GM15510 (cell line): ENCODE results near the gene OGN.

Experiments used
- POLR2A ChIP-seq: IDR thresholded peaks from 3 replicates; pipeline ENCODE4 v1.6.1; 2011; ENCODE audit warnings: borderline replicate concordance; ENCODE audit not compliant: insufficient read length; ENCODE audit errors: extremely low read depth

Gene OGN

GRCh38 chr9:92378865-92379560, 25.4 kb downstream of the OGN start:
- TF ChIP-seq POLR2A, result no peak

DNA sequence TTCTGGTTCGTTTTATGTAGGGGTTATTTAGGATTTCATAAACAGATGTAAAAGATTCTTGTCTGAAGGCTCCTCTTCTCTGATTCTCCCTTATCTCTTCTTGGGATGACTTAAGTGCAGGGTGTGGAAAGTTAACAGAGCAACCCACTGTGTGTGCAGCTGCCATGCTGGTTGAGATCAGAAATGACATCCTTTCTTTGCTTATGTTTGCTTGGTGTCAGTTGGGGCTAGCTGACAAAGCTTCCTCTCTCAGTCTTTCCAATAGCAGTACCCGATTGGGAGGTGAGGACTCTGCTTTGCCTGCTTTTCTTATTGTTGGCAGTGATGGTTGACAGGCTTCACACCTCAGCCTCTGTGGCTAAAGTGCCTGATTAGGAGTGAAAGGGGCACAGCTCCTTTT, 26.5 kb downstream of the OGN start:
- TF ChIP-seq POLR2A, result no peak

DNA sequence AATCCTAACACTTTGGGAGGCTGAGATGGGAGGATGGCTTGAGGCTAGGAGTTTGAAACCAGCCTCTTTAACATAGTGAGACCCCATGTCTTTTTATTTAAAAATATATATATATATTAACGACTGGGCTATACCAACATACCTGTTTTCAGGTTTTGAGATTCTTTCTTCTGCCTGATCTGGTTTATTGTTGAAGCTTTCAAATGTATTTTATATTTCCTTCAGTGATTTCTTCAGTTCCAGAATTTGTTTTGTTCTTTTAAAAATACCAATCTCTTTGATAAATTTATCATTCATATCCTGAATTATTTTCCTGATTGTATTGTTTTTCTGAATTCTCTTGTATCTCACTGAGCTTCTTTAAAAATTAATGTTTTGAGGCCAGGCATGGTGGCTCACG, 31.2 kb downstream of the OGN start:
- no peak for TF ChIP-seq POLR2A

DNA sequence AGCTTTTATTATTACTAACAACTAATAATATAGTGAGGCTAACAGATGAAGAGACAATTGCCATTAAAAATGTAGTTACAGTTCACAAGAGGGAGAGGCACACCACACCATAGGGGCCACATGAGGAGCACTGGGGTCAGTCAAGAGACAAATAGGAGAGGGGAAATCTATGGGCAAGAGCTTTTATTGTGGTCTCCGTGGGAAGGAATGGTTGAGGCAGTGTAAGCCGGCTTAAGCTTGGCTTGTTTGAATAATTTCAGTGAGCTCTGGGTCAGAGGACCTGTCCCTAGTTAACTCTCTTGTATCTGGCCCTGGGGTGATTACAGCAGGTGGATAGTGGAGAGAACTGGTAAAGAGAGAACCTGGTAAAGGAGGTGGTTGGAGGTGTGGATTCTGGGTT, 35.3 kb downstream of the OGN start:
- TF ChIP-seq POLR2A, result no peak

GRCh38 chr9:92360083-92360482, 44.3 kb downstream of the OGN start:
- TF ChIP-seq POLR2A, result no peak

GRCh38 chr9:92359394-92359995, 44.9 kb downstream of the OGN start:
- no peak for TF ChIP-seq POLR2A

DNA sequence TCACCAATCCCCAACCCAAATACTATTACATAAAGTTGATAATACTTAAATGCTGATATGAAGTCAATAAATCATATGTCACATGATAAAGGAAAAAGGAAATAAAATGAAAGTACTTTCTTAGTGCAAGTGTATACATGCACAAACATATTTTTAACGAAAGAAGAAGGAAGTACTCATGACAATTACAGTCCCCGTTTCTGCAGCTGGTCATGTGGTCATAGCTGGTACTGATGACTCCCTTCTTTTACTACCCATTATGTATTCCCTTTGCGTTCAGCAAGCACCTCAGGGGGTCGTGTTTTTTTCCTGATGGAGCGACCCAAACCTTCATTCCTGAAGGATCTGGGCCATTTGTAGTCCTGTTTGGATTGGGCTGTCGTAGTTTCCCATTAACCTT, 51.3 kb downstream of the OGN start:
- TF ChIP-seq POLR2A, result no peak

DNA sequence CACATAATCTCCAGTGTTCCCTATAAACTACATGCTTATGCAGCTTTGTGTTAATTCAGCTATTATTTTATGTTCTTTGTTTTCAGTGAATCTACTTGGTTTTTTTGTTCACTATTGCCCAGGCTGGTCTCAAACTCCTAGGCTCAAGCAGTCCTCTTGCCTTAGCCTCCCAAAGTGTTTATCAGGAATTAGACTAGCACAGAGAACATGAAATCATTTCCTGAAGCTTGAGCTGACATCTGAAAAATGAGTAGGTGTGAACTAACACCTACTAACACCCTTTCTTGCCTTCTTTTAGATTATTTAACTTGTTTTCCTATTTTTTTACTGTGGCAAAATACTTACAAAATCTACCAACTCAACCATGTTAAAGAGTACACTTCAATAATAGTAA, 53.6 kb downstream of the OGN start:
- no peak for TF ChIP-seq POLR2A

- TF ChIP-seq POLR2A, result no peak
These were observed 54.3 kb downstream of the OGN start for GRCh38 chr9:92349771-92350739.

DNA sequence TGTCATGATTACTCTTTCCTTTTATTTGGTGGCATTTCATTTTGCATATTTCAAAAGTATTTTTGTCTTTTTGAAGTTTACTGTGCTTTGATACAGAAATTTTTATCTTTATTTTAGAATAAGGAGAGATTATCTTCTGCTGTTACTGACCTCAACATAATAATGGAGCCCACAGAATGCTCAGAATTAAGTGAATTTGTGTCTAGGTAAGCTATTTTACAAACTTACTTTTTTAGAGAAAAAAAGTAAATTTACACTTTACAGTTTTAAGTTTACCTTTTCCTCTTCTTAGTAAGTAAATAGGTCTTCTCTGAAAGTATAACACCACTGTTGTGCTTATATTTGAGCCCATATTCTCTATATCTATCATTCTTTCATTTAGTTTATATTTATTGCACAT, 58.8 kb downstream of the OGN start:
- TF ChIP-seq POLR2A, result no peak

DNA sequence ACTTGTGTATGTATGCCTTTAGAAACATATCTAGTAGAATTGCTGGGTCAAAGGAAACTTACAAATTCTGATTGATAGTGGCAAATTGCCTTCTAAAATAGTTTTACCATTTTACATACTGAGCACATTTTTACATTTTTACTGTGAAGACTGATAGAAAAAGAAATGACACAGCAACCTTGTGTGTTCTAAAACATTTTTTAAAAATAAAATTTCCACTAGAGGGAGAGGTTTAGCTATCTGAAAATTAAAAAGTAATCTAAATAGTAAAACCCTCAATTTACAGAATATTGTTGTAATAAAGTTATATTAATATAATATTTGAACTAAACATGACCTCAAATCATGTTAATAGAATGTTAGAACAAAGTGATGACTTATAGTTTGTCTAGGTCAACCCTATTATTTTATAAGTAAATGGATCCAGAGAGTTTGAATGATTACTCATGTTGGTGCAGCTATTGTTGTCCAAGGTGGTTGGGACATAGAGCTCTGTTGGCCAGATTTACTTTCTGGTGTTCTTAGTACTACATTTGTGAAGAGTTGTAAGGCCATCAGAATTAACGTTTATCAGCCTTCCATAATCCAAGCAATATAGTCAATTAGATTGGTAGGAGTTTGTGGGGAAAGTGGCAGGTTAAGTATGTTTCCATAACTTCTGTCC, 61.4 kb downstream of the OGN start:
- no peak for TF ChIP-seq POLR2A

- no peak for TF ChIP-seq POLR2A
These were observed 62.8 kb downstream of the OGN start for GRCh38 chr9:92341578-92341977.

DNA sequence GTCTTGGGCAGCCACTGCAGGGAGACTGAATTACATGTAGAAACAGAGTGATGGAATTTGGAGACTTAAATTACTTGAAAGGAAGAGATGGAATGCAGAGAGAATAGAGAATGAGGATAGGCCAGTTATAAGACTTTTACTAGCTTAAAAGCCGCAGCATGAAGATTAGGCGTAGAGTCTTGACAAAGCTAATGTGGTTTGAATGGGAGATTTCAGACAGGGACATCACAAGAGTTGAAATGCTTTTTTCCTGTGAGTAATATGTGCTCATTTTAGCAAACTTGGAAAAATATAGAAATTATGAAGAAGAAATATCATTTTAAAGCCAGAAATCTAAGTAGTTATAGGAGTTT, 71.1 kb downstream of the OGN start:
- TF ChIP-seq POLR2A, result no peak
